SK-N-SH treated with all-trans-retinoic acid at 6 μM for 48 hours (cell line): ENCODE measurements around the gene CERS4.
A peak's percentile ranks its signal among the peaks of the same experiment; 100 is the strongest.

Experiments used
- ATAC-seq: fragments of 200-7000 bp; cut with Tn5 transposase; 3 replicates; pipeline ENCODE4 v1.9.1; 2020; ENCODE audit warnings: mild to moderate bottlenecking, moderate library complexity
- ARNTL ChIP-seq: fragments of 450-650 bp; formaldehyde crosslinking; IDR thresholded peaks from 2 replicates; pipeline ENCODE4 v1.5.0; 2020; ENCODE audit warnings: low read depth, mild to moderate bottlenecking, moderate library complexity, borderline replicate concordance
- BACH2 ChIP-seq: fragments of 250-450 bp; sonication (Bioruptor Pico); IDR thresholded peaks from 2 replicates; pipeline ENCODE4 v1.9.0; 2021; ENCODE audit warnings: mild to moderate bottlenecking, borderline replicate concordance
- CSDC2 ChIP-seq: fragments of 250-450 bp; sonication (Bioruptor Pico); IDR thresholded peaks from 2 replicates; pipeline ENCODE4 v1.5.0; 2020; ENCODE audit warnings: mild to moderate bottlenecking, moderate library complexity
- ESRRG ChIP-seq: fragments of 250-450 bp; sonication (Bioruptor Pico); IDR thresholded peaks from 2 replicates; pipeline ENCODE4 v1.6.1; 2021; ENCODE audit warnings: mild to moderate bottlenecking
- GLIS3 ChIP-seq: fragments of 250-450 bp; sonication (Bioruptor Pico); IDR thresholded peaks from 2 replicates; pipeline ENCODE4 v1.5.0; 2020; ENCODE audit warnings: mild to moderate bottlenecking, moderate library complexity
- ISL1 ChIP-seq: fragments of 250-450 bp; sonication (Bioruptor Pico); IDR thresholded peaks from 2 replicates; pipeline ENCODE4 v2.1.2; 2022; ENCODE audit warnings: mild to moderate bottlenecking, moderate library complexity
- OSR1 ChIP-seq: fragments of 250-450 bp; sonication (Bioruptor Pico); IDR thresholded peaks from 2 replicates; pipeline ENCODE4 v1.8.0; 2022; ENCODE audit warnings: moderate library complexity, mild to moderate bottlenecking, inconsistent platforms
- PPARA ChIP-seq: fragments of 250-450 bp; sonication (Bioruptor Pico); IDR thresholded peaks from 2 replicates; pipeline ENCODE4 v1.5.0; 2020; ENCODE audit warnings: mild to moderate bottlenecking, borderline replicate concordance
- RARB ChIP-seq: fragments of 250-450 bp; sonication (Bioruptor Pico); IDR thresholded peaks from 2 replicates; pipeline ENCODE4 v1.8.0; 2021; ENCODE audit warnings: mild to moderate bottlenecking, moderate library complexity
- SNAI2 ChIP-seq: fragments of 250-450 bp; sonication (Bioruptor Pico); IDR thresholded peaks from 2 replicates; pipeline ENCODE4 v1.5.0; 2020; ENCODE audit warnings: mild to moderate bottlenecking, moderate library complexity
- TOX ChIP-seq: fragments of 250-450 bp; sonication (Bioruptor Pico); IDR thresholded peaks from 2 replicates; pipeline ENCODE4 v1.8.0; 2021; ENCODE audit warnings: mild to moderate bottlenecking, moderate library complexity, borderline replicate concordance
- ZC3H10 ChIP-seq: fragments of 250-450 bp; sonication (Bioruptor Pico); IDR thresholded peaks from 2 replicates; pipeline ENCODE4 v1.5.1; 2021; ENCODE audit warnings: mild to moderate bottlenecking, moderate library complexity
- ZFP30 ChIP-seq: fragments of 450-650 bp; formaldehyde crosslinking; IDR thresholded peaks from 2 replicates; pipeline ENCODE4 v1.5.0; 2022; ENCODE audit warnings: mild to moderate bottlenecking, moderate library complexity
- ZNF70 ChIP-seq: fragments of 450-650 bp; formaldehyde crosslinking; IDR thresholded peaks from 2 replicates; pipeline ENCODE4 v1.5.0; 2020; ENCODE audit warnings: mild to moderate bottlenecking, moderate library complexity
- TF ChIP-seq, protein P1 (sequence below): fragments of 250-450 bp; sonication (Bioruptor Pico); IDR thresholded peaks from 2 replicates; pipeline ENCODE4 v1.5.0; 2020; ENCODE audit warnings: mild to moderate bottlenecking, moderate library complexity
- TF ChIP-seq, protein P2 (sequence below): fragments of 250-450 bp; sonication (Bioruptor Pico); IDR thresholded peaks from 2 replicates; pipeline ENCODE4 v1.8.0; 2021; ENCODE audit warnings: low read depth, mild to moderate bottlenecking, moderate library complexity, borderline replicate concordance
- TF ChIP-seq, protein P3 (sequence below): fragments of 250-450 bp; sonication (Bioruptor Pico); IDR thresholded peaks from 2 replicates; pipeline ENCODE4 v1.5.1; 2021; ENCODE audit warnings: mild to moderate bottlenecking, moderate library complexity
- TF ChIP-seq, protein P4 (sequence below): fragments of 250-450 bp; sonication (Bioruptor Pico); IDR thresholded peaks from 2 replicates; pipeline ENCODE4 v1.8.0; 2020; ENCODE audit warnings: mild to moderate bottlenecking, moderate library complexity, borderline replicate concordance
- TF ChIP-seq, protein P5 (sequence below): fragments of 250-450 bp; sonication (Bioruptor Pico); IDR thresholded peaks from 2 replicates; pipeline ENCODE4 v1.5.1; 2020; ENCODE audit warnings: low read depth, mild to moderate bottlenecking, moderate library complexity

Gene CERS4

DNA sequence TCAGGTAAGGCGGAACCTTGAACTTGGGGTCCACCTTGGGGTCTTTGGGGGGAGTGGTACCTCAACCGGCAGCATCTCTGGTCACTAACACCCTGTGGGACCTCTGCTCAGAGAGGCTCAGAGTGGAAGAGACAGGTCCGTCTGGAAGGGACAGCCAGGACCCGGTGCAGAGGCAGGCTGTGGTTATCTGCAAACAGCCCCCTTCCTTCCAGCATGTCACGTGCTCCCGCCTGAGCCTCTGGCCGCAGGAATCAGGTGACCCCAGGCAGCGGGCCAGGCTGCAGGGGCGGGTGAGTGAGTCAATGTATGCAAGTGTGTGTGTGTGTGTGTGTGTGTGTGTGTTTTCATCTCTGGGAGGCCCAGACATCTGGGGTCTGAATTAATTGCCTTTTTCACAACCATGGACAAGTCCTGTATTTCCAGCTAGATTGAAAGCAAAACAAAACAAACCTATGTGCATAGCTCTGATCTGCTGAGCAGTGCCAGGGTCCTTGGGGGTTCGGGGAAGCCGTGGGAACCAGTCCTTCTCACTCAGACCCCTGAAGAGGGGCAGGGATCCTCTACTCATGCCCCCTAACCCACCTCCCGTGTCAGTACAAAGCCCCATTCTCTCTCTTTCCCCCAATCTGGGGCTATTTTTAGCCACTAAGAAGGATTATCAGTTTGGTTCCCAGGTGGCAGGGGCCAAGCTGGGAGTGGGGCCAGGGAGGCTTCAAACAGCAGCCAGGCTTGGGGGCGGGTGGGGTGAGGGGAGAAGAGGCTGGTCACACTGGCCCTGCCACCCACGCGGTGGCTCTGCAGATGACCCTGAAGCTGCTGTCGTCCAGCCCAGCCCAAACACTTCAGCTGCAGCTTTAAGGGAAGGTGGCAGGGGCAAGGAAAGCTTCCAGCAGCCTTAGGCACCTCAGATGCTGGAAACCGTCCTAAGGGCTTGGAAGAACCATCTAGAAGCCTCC, 31.4 kb downstream of the CERS4 start (continued):
- TF ChIP-seq, protein P1, sequence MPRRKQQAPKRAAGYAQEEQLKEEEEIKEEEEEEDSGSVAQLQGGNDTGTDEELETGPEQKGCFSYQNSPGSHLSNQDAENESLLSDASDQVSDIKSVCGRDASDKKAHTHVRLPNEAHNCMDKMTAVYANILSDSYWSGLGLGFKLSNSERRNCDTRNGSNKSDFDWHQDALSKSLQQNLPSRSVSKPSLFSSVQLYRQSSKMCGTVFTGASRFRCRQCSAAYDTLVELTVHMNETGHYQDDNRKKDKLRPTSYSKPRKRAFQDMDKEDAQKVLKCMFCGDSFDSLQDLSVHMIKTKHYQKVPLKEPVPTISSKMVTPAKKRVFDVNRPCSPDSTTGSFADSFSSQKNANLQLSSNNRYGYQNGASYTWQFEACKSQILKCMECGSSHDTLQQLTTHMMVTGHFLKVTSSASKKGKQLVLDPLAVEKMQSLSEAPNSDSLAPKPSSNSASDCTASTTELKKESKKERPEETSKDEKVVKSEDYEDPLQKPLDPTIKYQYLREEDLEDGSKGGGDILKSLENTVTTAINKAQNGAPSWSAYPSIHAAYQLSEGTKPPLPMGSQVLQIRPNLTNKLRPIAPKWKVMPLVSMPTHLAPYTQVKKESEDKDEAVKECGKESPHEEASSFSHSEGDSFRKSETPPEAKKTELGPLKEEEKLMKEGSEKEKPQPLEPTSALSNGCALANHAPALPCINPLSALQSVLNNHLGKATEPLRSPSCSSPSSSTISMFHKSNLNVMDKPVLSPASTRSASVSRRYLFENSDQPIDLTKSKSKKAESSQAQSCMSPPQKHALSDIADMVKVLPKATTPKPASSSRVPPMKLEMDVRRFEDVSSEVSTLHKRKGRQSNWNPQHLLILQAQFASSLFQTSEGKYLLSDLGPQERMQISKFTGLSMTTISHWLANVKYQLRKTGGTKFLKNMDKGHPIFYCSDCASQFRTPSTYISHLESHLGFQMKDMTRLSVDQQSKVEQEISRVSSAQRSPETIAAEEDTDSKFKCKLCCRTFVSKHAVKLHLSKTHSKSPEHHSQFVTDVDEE, result peak; percentile 58; the same call in 1 of the 2 replicates
- TF ChIP-seq RARB (CRISPR knock-in tag), result no peak
- no peak for TF ChIP-seq PPARA (CRISPR knock-in tag)
- no peak for TF ChIP-seq CSDC2 (CRISPR knock-in tag)
- TF ChIP-seq ESRRG (CRISPR knock-in tag), result no peak
- TF ChIP-seq, protein P2, sequence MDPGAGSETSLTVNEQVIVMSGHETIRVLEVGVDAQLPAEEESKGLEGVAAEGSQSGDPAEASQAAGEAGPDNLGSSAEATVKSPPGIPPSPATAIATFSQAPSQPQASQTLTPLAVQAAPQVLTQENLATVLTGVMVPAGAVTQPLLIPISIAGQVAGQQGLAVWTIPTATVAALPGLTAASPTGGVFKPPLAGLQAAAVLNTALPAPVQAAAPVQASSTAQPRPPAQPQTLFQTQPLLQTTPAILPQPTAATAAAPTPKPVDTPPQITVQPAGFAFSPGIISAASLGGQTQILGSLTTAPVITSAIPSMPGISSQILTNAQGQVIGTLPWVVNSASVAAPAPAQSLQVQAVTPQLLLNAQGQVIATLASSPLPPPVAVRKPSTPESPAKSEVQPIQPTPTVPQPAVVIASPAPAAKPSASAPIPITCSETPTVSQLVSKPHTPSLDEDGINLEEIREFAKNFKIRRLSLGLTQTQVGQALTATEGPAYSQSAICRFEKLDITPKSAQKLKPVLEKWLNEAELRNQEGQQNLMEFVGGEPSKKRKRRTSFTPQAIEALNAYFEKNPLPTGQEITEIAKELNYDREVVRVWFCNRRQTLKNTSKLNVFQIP, result no peak
- TF ChIP-seq SNAI2, result no peak
- no peak for TF ChIP-seq BACH2
- TF ChIP-seq ISL1 (CRISPR knock-in tag), result no peak
- no peak for TF ChIP-seq ZNF70 (CRISPR knock-in tag)
- TF ChIP-seq, all 23 proteins: peak for 4

DNA sequence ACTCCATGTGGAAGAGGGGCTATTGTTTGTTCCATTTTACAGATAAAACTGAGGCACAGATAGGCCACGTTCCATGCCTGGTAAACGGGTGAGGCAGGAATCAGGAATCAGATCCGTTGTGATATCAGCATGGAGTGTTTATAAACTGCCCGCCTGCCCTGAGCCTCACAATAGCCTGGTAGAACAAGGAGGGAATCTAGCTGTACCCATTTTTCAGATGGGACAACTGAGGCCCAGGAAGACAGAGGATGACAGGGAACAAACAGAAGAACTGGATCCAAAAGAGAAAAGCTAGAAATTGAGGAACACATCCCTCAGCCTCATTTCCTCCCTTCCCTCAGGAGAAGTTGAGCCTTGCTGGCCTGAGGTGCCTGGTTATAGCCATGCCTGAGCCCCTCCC, 32.5 kb downstream of the CERS4 start:
- ATAC-seq, result no peak
- no peak for TF ChIP-seq RARB (CRISPR knock-in tag)
- TF ChIP-seq CSDC2 (CRISPR knock-in tag), result no peak
- no peak for TF ChIP-seq PPARA (CRISPR knock-in tag)
- TF ChIP-seq SNAI2, result no peak
- no peak for TF ChIP-seq ZFP30
- TF ChIP-seq ARNTL, result no peak
- TF ChIP-seq ZC3H10 (CRISPR knock-in tag), result no peak
- TF ChIP-seq, protein P3, sequence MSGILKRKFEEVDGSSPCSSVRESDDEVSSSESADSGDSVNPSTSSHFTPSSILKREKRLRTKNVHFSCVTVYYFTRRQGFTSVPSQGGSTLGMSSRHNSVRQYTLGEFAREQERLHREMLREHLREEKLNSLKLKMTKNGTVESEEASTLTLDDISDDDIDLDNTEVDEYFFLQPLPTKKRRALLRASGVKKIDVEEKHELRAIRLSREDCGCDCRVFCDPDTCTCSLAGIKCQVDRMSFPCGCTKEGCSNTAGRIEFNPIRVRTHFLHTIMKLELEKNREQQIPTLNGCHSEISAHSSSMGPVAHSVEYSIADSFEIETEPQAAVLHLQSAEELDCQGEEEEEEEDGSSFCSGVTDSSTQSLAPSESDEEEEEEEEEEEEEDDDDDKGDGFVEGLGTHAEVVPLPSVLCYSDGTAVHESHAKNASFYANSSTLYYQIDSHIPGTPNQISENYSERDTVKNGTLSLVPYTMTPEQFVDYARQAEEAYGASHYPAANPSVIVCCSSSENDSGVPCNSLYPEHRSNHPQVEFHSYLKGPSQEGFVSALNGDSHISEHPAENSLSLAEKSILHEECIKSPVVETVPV (CRISPR knock-in tag), result no peak
- no peak for TF ChIP-seq ZNF70 (CRISPR knock-in tag)
- TF ChIP-seq, protein P1, result no peak
- TF ChIP-seq ESRRG (CRISPR knock-in tag), result no peak
- TF ChIP-seq, protein P4, sequence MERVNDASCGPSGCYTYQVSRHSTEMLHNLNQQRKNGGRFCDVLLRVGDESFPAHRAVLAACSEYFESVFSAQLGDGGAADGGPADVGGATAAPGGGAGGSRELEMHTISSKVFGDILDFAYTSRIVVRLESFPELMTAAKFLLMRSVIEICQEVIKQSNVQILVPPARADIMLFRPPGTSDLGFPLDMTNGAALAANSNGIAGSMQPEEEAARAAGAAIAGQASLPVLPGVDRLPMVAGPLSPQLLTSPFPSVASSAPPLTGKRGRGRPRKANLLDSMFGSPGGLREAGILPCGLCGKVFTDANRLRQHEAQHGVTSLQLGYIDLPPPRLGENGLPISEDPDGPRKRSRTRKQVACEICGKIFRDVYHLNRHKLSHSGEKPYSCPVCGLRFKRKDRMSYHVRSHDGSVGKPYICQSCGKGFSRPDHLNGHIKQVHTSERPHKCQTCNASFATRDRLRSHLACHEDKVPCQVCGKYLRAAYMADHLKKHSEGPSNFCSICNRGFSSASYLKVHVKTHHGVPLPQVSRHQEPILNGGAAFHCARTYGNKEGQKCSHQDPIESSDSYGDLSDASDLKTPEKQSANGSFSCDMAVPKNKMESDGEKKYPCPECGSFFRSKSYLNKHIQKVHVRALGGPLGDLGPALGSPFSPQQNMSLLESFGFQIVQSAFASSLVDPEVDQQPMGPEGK (CRISPR knock-in tag), result no peak
- no peak for TF ChIP-seq OSR1 (CRISPR knock-in tag)
- TF ChIP-seq TOX, result no peak
- no peak for TF ChIP-seq GLIS3 (CRISPR knock-in tag)
- TF ChIP-seq, protein P2, result no peak
- TF ChIP-seq, protein P5, sequence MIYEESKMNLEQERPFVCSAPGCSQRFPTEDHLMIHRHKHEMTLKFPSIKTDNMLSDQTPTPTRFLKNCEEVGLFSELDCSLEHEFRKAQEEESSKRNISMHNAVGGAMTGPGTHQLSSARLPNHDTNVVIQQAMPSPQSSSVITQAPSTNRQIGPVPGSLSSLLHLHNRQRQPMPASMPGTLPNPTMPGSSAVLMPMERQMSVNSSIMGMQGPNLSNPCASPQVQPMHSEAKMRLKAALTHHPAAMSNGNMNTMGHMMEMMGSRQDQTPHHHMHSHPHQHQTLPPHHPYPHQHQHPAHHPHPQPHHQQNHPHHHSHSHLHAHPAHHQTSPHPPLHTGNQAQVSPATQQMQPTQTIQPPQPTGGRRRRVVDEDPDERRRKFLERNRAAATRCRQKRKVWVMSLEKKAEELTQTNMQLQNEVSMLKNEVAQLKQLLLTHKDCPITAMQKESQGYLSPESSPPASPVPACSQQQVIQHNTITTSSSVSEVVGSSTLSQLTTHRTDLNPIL (CRISPR knock-in tag), result no peak
